SK-N-SH (cell line): ENCODE data around the gene TUBB4A.

ENCODE experiments used
- CTCF ChIP-seq: fragments of 200-600 bp; sonication (generic); IDR thresholded peaks from 2 replicates; pipeline ENCODE4 v1.6.1; 2017; ENCODE audit warnings: antibody characterized with exemption, mild to moderate bottlenecking, moderate library complexity
- EP300 ChIP-seq, 2 experiments: IDR thresholded peaks; 2 replicates each; pipeline versions ENCODE4 v1.4.0 to v1.6.1; 2012; ENCODE audit warnings: borderline replicate concordance in 1 of 2, low read depth in 1 of 2, low read length in 1 of 2
- EZH2phosphoT487 ChIP-seq: fragments of 200-600 bp; sonication (generic); IDR thresholded peaks from 2 replicates; pipeline ENCODE4 v1.6.1; 2017; ENCODE audit warnings: low read depth, mixed run types, mild to moderate bottlenecking, antibody characterized with exemption, moderate library complexity, borderline replicate concordance
- FOXM1 ChIP-seq: IDR thresholded peaks from 2 replicates; pipeline ENCODE4 v1.4.0; 2012; ENCODE audit warnings: low read depth, mild to moderate bottlenecking
- MXI1 ChIP-seq: IDR thresholded peaks from 2 replicates; pipeline ENCODE4 v1.6.1; 2012; ENCODE audit warnings: mild to moderate bottlenecking, low read depth, low read length, improper control_type of control experiment
- NRF1 ChIP-seq: IDR thresholded peaks from 2 replicates; pipeline ENCODE4 v1.6.1; 2012; ENCODE audit warnings: low read depth, mild to moderate bottlenecking, low read length
- POLR2AphosphoS5 ChIP-seq: IDR thresholded peaks from 2 replicates; pipeline ENCODE4 v1.6.1; 2012; ENCODE audit warnings: low read depth, low read length
- RCOR1 ChIP-seq: fragments of 150-350 bp; IDR thresholded peaks from 2 replicates; pipeline ENCODE4 v1.6.1; 2017; ENCODE audit warnings: antibody characterized with exemption, low read length
- TEAD4 ChIP-seq: IDR thresholded peaks from 2 replicates; pipeline ENCODE4 v1.4.0; 2012; ENCODE audit warnings: mild to moderate bottlenecking, borderline replicate concordance; ENCODE audit not compliant: insufficient read depth
- USF2 ChIP-seq: fragments of 150-350 bp; IDR thresholded peaks from 2 replicates; pipeline ENCODE4 v1.6.1; 2017; ENCODE audit warnings: antibody characterized with exemption, low read length, low read depth, borderline replicate concordance

DNA sequence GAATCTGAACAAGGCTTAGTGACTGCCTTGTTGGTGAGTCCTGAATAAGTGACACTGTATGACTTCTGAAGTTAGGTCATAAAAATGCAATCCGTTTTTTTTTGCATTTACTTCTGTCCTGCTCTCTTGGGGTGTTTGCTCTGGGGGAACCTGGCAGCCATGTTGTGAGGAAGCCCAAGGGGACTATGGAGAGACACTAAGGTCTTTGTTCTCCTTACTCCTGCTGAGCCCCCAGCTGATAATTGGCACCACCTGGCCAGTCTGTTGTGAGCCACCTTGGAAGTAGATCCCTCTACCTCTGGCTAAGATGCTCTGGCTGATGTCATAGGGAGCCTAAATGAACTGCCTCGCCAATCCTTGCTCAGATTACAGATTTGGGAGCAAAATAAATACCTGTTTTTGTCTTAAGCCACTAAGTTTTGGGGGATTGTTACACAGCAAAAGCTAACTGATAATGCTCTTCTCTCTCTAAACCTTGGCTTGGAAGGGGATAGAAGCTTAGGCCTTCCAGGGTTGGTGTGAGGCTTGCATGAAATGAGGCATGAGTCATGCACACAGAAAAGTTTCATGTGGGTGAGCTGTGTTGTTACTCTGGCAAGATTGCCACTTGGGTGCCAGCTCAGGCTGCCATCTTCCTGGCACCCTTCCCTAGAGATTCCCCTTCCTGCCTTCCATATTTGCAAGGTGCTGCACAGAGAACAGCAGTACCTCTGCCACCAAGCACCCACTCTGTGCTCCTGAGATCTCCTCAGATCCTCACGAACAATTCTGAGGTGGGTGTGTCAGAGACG lies 10.1 kb downstream of the TUBB4A start:
- TF ChIP-seq CTCF = no peak
- TF ChIP-seq USF2 = no peak
- TF ChIP-seq FOXM1 = no peak
- TF ChIP-seq POLR2AphosphoS5 = no peak
- TF ChIP-seq MXI1 = no peak
- no peak for TF ChIP-seq EP300 (IDR thresholded peaks at IDR 0.05; ENCODE audit: borderline replicate concordance in 1 of 2, low read depth in 1 of 2, low read length in 1 of 2)
- no peak for TF ChIP-seq RCOR1
- TF ChIP-seq TEAD4 = no peak
- no peak for TF ChIP-seq NRF1
- no peak for TF ChIP-seq EZH2phosphoT487
